Measurements from ENCODE around the gene LYSMD4. TPM values are rescaled to one million over a fixed set of nuclear protein-coding genes. Genes with fewer than 3 reads are reported as not detected.

The LYSMD4 gene
- total and polyA plus RNA-seq, 10 donors, result 2.5 to 13.3 (median 6.0) TPM

DNA sequence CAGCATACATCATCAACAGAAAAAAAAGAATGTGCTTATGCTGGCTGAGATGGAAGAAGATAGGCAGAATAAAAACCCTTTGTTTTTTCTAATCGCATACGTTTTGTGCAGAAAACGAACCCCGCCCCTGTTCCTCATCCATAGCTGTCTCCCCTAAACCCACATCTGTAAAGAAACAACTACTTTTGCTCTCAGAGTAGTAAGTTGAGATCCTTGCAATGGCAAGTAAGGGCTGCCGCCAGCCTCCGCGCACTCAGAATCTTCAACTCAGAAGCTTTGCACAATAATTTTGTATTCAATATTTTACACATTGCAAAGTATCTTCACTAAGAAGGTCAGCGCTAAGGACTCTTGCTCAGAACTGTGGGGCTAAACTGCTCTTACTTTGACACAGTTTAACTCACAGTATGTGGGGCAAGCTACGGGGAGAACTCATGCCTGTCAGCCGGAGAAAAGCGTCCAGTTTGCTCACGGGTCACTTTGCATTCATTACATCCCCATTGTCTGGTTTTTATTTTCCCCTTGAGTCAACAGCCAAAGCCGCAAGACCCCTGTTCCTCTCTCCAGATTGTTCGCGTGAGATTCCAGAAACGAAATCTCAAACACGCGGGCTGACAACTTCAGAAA is 1.0 kb downstream of the LYSMD4 start:
- H3K4me3 ChIP-seq, result peak overlapping the region; percentile 83 to 97 (median 88)
- H3K4me1 ChIP-seq, result peaks cover 0 to 37% (median 21%) of the 10 kb centered on the region in 6 donors
- H3K9me3 ChIP-seq, result no peaks in the 10 kb centered on the region
- no peak for DNase-seq
- H3K27me3 ChIP-seq (replicated peaks in 1 of 7), result no peaks in the 10 kb centered on the region
- H3K27ac ChIP-seq, result peak overlapping the region in 4 of 8 donors; percentile 82 to 89 (median 88)
- TF ChIP-seq, protein P1, sequence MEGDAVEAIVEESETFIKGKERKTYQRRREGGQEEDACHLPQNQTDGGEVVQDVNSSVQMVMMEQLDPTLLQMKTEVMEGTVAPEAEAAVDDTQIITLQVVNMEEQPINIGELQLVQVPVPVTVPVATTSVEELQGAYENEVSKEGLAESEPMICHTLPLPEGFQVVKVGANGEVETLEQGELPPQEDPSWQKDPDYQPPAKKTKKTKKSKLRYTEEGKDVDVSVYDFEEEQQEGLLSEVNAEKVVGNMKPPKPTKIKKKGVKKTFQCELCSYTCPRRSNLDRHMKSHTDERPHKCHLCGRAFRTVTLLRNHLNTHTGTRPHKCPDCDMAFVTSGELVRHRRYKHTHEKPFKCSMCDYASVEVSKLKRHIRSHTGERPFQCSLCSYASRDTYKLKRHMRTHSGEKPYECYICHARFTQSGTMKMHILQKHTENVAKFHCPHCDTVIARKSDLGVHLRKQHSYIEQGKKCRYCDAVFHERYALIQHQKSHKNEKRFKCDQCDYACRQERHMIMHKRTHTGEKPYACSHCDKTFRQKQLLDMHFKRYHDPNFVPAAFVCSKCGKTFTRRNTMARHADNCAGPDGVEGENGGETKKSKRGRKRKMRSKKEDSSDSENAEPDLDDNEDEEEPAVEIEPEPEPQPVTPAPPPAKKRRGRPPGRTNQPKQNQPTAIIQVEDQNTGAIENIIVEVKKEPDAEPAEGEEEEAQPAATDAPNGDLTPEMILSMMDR (IDR thresholded peaks at IDR 0.05 in 8 of 11, conservative IDR thresholded peaks at IDR 0.05 in 3 of 11), result no peak
- TF ChIP-seq POLR2A (IDR thresholded peaks at IDR 0.05) (no peak), POLR2AphosphoS5 (IDR thresholded peaks at IDR 0.05) (no peak)
- 40 to 44% (median 42%) methylated on average over 18 of the region's 18 CpGs for WGBS, 5 donors
- peaks cover 0 to 28% (median 12%) of the 10 kb centered on the region in 6 donors for H3K36me3 ChIP-seq
- intact Hi-C loops (cut with DNase I; ENCODE audit: low total_unique reads), result no loop called here

DNA sequence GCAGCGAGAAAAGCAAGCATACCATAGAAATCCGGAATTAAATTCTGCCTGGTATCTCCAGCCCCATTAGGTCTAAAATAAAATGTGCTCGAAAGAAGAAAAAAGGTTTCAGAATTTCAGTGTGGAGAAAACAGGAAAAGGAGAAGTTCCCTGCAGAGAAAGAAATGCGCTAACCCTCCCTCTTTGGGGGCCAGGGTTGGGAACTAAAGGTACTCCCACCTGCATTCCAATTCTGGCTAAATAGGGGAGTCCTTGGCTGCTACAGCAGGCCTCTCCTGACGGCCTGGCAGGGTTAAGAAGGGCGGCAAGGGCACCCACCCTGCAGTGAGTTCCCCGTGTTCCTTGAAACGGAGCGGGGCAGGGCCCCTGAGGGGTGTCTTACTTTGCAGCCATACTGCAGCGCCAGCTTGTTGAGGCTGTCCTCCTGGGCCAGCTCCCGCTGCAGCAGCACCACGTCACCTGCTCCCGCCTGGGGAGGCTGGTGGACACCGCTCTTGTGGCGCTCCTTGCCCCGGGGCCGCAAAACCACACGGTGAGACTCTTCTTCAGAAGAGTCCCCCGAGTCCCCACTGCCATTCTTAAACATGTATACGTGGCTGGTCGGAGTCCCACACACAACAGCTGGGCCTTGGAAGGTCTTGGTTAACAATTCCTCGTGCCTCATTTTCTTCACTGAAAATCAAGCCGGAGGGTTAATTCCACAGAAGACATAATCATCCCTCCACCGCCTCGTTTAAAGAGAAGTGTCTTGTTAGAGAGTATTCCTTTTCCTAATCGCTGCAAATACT is 1.7 kb downstream of the LYSMD4 start:
- Histone ChIP-seq H3K27ac (no peak overlapping the region), H3K4me1 (peaks cover 0 to 37% (median 21%) of the 10 kb centered on the region in 6 donors), H3K36me3 (peaks cover 0 to 28% (median 12%) of the 10 kb centered on the region in 6 donors), H3K27me3 (replicated peaks in 1 of 7) (no peaks in the 10 kb centered on the region), H3K9me3 (no peaks in the 10 kb centered on the region), H3K4me3 (peak overlapping the region in 2 of 8 donors; percentile 84 to 94)
- WGBS, 5 donors, result 56 to 93% (median 87%) methylated on average over 25 to 26 of the region's 26 CpGs
- TF ChIP-seq POLR2A (IDR thresholded peaks at IDR 0.05), result no peak
- peak in 1 of 3 donors; percentile 17 for TF ChIP-seq POLR2AphosphoS5 (IDR thresholded peaks at IDR 0.05)
- TF ChIP-seq, protein P1 (IDR thresholded peaks at IDR 0.05 in 8 of 11, conservative IDR thresholded peaks at IDR 0.05 in 3 of 11), result peak in 1 of 11 experiments; percentile 37
- DNase-seq, result no peak
- intact Hi-C loops (cut with DNase I; ENCODE audit: low total_unique reads), result no loop called here

DNA sequence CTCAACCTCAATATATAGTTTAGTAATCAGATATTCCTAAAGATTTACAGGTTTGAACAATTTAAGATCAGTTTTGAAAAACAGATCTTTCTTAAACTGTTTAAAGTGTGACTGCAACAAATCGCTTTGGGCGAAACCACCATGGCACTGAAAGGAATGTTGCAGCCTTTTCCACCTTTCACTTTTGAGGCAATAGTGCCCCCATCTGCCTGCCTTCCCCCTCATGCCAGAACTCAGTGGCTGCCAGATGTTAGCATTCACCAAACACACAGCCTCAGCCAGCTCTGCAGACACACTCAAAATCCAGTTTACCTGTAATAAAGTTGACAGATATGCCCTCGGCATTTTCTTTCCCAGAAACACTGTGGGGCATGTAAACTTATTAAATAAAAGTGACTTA is 3.3 kb downstream of the LYSMD4 start:
- WGBS, 5 donors, result 70 to 83% (median 79%) methylated on average over 3 of the region's 3 CpGs
- H3K9me3 ChIP-seq, result no peaks in the 10 kb centered on the region
- no peak overlapping the region for H3K4me3 ChIP-seq
- DNase-seq, result no peak
- no peak overlapping the region for H3K27ac ChIP-seq
- intact Hi-C loops (cut with DNase I; ENCODE audit: low total_unique reads), result no loop called here
- H3K4me1 ChIP-seq, result peaks cover 0 to 37% (median 21%) of the 10 kb centered on the region in 6 donors
- peaks cover 0 to 28% (median 12%) of the 10 kb centered on the region in 6 donors for H3K36me3 ChIP-seq
- H3K27me3 ChIP-seq (replicated peaks in 1 of 7), result no peaks in the 10 kb centered on the region
- TF ChIP-seq, protein P1 (IDR thresholded peaks at IDR 0.05 in 8 of 11, conservative IDR thresholded peaks at IDR 0.05 in 3 of 11), result peak in 7 of 11 experiments; percentile 19 to 56 (median 33)
- no peak for TF ChIP-seq POLR2AphosphoS5 (IDR thresholded peaks at IDR 0.05)

DNA sequence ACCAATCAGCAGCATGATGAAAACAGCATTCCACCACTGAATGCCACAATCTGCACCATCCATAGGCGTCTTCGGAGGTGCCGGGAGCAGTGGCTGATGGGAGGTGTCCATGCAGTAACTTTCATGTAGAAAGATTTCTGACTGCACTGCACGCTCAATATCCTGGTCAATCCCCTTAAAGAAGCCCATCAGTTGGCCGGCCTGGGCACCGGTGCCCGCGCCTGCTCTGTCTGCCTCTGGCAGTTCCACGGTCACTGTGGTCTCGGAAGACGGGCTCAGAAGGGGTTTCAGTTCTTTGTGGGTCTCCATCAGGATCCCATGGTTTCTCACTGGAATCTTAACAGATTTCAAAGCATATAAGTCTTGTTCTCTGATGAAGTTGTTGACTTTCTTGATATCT is 3.9 kb downstream of the LYSMD4 start:
- no peak overlapping the region for H3K4me3 ChIP-seq
- 93 to 97% (median 94%) methylated on average over 11 of the region's 11 CpGs for WGBS, 5 donors
- no peaks in the 10 kb centered on the region for H3K9me3 ChIP-seq
- H3K27me3 ChIP-seq (replicated peaks in 1 of 7), result no peaks in the 10 kb centered on the region
- H3K4me1 ChIP-seq, result peaks cover 0 to 36% (median 21%) of the 10 kb centered on the region in 6 donors
- TF ChIP-seq POLR2A (IDR thresholded peaks at IDR 0.05) (no peak), POLR2AphosphoS5 (IDR thresholded peaks at IDR 0.05) (no peak)
- no peak overlapping the region for H3K27ac ChIP-seq
- DNase-seq, result no peak
- peaks cover 0 to 28% (median 12%) of the 10 kb centered on the region in 6 donors for H3K36me3 ChIP-seq
- intact Hi-C loops (cut with DNase I; ENCODE audit: low total_unique reads), result no loop called here

Measured in spleen (tissue), 11 donors.